GM12872 (cell line): ENCODE results near the gene UBR2.

Experiments used
- TF ChIP-seq, protein P1 (sequence below): IDR thresholded peaks from 3 replicates; pipeline ENCODE4 v1.5.1; 2011; ENCODE audit warnings: low read depth, mild to moderate bottlenecking, low read length, moderate library complexity; ENCODE audit not compliant: insufficient read depth

The UBR2 gene

DNA sequence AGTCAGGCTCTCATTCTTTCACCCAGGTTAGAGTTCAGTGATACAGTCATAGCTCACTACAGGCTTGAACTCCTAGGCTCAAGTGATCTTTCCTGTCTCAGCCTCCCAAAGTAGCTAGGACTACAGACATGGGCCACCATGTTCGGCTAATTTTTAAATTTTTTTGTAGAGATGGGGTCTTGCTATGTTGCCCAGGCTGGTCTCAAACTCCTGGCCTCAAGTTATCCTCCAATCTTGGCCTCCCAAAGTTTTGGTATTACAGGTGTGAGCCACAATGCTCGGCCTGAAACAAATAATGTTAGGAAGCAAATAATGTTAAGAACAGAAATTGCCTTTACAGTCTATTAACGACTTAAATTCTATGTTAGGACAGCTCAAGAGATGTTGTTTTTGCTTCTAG, 1.8 kb upstream of the UBR2 start:
- TF ChIP-seq, protein P1, sequence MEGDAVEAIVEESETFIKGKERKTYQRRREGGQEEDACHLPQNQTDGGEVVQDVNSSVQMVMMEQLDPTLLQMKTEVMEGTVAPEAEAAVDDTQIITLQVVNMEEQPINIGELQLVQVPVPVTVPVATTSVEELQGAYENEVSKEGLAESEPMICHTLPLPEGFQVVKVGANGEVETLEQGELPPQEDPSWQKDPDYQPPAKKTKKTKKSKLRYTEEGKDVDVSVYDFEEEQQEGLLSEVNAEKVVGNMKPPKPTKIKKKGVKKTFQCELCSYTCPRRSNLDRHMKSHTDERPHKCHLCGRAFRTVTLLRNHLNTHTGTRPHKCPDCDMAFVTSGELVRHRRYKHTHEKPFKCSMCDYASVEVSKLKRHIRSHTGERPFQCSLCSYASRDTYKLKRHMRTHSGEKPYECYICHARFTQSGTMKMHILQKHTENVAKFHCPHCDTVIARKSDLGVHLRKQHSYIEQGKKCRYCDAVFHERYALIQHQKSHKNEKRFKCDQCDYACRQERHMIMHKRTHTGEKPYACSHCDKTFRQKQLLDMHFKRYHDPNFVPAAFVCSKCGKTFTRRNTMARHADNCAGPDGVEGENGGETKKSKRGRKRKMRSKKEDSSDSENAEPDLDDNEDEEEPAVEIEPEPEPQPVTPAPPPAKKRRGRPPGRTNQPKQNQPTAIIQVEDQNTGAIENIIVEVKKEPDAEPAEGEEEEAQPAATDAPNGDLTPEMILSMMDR, result no peak

DNA sequence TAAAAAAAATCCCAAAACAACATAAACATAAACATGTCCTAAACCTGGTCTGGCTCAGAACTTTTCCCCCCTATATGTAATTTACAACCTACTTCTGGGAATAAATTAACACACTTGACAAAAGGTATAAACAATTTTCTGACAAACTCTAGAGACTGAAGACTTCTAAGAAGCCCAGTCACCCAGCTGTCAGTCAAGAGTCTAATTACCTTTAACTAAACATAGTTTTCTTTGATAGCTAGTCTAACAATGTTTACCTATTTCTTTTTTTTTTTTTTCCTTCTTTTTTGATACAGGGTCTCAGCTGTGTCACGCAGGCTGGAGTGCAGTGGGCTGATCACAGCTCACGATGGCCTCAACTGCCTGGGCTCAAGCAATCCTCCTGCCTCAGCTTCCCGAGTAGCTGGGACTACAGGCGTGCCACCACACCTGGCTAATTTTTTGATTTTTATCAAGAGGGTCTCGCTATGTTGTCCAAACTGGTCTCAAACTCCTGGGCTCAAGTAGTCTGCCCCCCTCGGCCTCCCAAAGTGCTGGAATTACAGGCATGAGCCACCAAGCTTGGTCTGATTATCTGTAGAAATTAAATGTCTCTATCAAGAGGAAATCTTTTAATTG, 932 bp upstream of the UBR2 start:
- TF ChIP-seq, protein P1, result no peak

DNA sequence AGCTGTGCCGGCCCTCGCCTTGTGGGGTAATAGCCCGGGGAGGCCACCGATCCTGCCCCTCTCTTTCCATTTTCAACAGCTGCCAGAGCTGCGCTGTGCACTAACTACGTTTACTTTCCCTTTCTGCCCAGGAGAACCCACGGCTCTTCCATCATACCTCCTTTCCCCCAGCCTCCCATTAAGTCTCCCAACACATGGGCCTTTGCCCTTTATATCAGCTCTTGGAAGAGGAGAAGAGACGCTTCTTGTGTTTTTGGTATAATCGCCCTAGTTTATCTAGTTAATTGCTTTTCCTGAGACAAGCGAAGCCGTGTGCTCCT, 637 bp downstream of the UBR2 start:
- TF ChIP-seq, protein P1, result no peak

DNA sequence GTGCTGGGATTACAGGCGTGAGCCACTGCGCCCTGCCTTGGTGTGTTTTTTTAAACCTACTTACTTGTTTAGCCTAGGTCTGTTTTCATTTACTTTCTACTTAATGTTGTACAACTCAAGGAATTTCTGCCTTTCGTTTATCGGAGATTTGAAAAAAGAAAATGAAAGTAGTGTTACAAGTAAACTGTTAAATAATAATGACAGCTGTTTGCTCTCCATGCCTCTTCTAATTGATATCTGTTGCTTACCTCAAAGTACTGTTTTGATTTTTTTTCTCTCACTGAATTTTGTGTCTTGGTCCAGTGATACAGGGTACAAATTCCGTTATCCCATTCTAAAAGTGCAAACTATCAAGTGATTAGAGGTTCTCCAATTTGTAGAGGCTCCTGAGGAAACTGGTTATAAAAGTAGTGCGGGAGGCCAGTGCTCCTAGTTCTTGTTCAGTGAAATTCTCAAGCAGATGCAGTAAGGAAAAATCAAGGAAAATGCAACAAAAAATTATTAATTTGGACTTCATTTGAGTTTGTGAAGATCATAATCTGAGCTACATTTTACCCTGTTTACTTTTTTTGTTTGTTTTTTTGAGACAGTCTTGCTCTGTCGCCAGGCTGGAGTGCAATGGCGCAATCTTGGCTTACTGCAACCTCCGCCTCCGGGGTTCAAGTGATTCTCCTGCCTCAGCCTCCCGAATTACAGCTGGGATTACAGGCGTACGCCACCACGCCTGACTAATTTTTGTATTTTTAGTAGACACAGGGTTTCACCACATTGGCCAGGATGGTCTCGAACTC, 2.2 kb downstream of the UBR2 start:
- TF ChIP-seq, protein P1, result no peak

DNA sequence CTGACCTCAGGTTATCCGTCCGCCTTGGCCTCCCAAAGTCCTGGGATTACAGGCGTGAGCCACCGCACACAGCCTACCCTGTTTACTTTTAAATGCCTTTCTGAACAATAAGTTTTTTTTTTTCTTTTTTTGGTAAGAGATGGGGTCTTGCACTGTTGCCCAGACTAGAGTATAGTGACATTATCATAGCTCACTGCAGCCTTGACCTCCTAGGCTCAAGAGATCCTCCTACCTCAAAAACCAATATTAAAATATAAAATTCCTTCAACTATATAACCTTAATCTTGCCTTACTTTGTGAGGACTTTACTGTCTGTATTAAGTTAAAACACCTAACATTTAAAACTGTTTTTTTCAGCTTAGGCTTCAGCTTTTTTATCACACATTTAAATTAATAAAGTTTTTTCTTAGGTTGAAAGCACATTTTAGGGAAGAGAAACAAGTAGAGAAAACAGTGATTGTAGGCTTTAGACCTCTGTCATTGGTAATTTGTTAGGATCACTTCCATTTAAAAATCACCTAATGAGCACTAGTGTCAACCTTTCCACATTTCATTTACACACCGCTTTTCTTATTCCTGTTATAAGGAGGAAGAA, 2.9 kb downstream of the UBR2 start:
- TF ChIP-seq, protein P1, result no peak

DNA sequence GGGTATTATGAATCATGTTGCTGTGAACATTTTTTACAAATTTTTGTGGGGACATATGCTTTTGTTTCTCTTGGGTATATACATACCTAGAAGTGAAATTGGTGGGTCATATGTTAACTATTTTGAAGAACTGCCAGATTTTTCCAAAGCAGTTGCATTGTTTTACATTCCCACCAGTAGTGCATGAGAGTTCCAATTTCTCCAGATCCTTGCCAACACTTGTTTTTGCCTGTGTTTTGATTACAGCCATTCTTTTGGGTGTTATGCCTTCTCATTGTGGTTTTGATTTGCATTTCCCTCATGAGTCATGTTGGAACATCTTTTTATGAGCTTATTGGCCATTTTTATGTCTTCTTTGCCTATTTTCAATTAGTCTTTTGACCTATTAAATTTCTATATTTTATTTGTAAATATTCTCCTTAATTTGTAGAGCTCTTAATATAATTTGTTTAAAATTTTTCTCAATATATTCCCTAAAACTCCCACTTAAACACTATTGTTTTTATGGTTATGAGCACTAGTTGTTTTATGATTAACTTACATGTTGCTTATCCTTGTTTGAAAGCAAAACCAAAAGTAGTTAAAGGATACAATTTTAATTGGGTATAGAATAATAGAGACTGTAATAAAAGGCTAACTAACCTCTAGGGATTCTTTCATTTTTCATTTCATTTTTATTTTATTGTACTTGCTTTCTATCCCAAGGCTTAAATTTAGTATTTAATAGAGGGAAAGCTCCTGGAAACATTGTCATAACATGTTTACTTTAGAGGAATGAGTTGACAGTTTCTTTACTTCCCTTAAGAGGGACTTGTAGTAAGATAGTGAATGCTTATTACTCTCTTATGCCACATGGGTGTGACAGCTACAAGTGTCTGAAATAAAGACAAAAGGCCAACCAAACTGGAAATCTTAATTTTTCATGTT, 5.5 kb downstream of the UBR2 start:
- TF ChIP-seq, protein P1, result no peak

DNA sequence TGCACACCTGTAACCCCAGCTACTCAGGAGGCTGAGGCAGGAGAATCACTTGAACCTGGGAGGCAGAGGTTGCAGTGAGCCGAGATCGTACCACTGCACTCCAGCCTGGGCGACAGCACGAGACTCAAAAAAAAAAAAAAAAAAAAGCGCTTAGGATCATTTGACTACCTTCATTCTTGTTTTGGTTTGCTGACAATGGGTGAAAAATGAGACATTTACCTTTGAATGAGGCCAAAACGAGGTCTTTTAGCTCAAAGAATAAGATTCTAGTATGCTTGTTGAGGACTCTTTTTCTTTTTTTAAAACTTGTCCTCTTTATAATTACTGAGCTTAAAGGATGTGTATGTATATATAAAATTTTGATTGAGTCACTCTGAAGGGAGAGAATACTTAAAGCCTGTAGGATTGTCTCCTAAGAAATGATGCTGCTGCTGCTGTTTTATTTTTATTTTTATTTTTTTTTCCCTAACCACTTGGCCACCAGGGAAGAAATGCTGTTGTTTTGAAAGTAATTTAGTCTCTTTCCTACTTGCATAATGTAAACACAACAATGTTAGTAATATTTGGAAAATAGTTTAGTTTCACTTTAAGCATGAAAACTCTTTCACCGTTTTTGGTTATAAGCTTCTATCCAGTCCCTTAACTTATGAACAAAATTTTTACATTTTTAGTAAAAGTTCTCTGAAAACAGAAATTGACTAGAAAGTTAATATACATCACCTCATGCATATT, 7.9 kb downstream of the UBR2 start:
- TF ChIP-seq, protein P1, result no peak
